Endothelial cell of hepatic sinusoid (primary cell): ENCODE results near the gene C6orf132.

ENCODE experiments used
- in situ Hi-C: cut with HindIII; loops from 2 replicates; pipeline ENCODE4 v1.10.0; 2017; ENCODE audit warnings: low sequenced_read_pairs

The C6orf132 gene

DNA sequence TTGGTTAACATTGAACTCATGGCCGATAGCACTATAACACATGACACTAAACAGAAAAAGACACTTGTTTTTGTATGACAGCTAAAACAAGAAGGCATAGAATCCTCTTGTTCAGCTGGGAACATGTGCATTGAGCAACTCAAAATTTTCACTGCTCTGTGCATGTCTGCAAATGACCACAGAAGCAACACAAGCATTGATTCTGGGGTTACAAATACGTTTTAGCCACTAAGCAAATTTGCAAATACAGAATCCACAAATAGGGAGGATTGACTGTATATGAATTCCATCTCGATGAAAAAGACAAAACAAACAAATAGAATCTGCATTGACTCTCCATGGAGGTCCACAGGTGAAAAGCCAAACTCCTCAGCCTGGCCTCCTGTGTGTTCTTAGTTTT is 31.7 kb downstream of the C6orf132 start:
- in situ Hi-C loops = no loop called here

DNA sequence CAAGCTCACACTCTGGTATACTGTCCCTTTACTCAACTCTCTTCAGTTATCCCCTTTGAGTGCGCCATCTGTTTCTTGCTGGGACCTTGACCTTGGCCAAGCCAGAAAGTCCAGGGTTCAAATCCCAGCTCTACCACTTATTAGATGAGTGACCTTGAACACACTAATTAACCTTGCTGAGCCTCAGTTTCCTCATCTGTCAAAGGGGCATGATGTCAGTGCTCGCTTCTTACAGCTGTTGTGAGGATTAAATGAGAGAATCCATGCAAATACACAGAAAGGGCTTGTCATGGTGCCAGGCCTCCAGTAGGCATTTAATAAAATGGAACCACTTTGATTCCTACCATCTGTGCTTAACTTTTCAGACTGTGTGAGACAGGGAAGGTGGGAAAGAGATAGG is 34.3 kb downstream of the C6orf132 start:
- in situ Hi-C loops = no loop called here

DNA sequence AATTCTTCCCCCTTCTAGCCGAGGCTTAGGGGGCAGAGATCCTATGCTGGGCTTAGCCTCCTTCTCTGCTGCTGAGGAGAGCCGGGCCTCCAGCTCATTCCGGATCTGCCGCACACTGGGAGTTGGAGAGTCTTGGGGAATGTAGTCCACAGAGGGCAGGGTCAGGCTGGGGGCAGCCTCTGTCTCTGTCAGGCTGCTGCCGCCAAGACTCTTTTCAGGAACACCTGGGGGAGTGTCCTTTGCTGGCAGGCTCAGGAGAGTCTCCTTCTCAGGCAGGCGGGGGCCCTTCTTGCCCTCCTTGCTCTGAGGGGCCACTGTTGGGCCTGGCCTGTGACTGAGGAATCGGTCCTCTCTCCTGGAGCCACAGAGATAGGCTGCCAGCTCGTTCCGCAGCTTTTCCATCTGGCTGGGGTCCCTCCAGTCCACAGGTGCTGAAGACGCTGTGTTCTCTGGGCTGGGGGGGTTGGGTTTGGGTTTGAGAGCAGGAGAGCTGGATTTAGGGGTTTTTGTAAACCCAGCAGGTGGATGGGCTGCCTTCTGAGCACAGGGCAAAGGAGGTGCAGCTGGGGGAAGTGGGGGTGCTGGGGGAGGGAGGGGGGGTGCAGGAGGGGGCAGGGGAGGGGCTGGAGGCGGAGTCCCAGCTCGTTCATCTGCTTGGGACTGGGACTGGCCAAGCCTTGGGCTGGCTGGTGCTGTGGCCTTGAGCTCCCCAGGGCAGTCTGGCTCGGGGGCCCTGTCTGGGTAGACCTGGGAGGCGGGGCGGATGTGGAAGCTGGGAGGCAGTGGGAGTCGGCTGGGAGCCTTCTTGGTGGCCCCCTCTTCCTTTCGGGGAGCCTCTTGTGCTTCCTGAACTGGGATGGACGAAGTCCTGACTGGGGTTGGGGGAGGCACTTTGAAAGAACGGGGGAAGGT is 36.1 kb downstream of the C6orf132 start:
- in situ Hi-C loops = no loop called here

DNA sequence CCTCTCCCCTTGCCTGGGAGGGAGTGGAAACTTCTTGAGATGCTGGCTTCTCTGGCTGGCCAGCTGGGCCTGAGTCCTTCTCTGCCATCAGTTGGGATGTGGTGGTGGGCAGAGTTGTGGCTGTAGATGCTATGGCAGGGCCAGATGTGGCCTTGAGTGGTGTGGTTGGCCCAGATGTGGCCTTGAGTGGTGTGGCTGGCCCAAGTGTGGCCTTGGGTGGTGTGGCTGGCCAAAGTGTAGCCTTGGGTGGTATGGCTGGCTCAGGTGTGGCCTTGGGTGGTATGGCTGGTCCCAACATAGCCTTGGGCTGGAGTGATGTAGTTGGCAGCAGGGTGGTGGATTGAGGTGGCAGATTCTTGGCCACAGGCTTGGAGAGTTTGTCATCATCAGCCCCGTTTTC is 36.7 kb downstream of the C6orf132 start:
- in situ Hi-C loops = no loop called here

DNA sequence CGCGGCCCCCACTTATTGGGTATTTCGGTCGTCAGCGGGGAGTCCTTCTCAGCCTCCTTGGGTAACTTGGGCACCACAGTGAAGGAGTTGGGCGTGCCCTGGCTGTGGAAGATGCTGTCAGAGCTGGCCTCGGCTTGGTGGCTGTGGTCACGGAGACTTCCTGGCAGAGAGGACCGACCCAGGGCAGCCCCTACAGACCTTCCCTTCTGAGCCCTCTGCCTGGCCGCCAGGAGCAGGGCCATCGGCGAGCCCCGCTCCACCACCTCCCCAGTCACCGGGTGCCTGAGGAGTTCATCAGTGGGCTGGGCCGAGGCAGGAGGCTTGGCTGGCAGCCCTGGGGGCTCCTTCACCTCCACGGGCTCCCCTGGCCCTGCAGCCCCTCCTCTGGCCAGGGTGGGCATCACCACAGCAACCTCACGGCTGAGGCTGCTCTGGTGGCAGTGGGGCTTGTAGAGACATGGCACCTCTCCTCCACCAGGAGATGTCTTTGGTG is 37.2 kb downstream of the C6orf132 start:
- in situ Hi-C loops = no loop called here

DNA sequence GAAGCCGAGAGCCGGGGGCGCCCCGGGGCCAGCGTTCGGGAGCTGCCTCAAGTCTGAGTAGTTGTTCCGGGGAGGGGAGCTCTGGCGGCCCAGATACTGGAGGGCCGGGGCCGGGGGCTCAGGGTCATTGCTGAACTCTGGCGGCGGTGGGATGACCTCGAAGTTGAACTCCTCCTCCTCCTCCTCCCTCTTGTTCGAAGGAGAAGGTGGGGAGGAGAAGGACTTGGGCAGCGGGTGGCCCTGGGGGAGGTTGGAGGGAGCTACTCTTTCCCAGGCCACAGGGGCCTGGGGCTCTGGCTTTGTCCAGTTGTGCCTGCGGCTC is 37.7 kb downstream of the C6orf132 start:
- in situ Hi-C loops = no loop called here

DNA sequence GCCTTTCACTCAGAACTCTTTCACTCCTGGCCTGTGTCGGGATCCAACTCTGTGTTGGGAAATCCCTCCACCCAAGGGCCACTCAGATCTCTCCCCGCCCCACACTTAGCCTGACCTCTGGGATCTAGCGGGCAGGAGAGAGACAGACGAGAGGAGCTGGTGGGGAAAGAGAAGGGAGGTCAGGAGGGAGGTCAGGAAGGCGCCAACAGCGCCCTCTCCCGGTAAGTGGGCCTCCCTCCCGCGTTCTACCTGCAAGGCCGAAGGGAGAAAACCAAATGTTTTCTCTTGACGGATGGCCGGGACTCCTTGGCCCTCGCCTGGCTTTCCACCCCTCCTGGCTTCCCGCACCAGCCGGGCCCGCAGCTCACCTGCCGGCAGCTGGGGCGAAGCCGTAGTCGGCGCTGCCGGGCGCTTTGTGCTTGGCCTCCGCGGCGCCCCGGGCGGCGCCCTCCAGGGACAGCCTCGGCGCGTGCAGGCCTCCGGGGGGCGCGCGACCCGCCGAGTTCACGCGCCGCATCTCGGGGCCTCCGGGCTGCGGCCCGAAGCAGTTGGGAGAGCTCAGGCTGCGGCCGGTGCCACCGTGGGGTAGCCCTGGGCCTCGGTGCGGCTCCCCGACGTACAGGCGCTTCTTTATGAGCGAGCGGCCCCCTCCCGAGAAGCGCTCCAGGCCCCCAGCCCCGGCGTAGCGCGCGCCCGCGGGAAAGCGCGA is 38.2 kb downstream of the C6orf132 start:
- in situ Hi-C loops = no loop called here

DNA sequence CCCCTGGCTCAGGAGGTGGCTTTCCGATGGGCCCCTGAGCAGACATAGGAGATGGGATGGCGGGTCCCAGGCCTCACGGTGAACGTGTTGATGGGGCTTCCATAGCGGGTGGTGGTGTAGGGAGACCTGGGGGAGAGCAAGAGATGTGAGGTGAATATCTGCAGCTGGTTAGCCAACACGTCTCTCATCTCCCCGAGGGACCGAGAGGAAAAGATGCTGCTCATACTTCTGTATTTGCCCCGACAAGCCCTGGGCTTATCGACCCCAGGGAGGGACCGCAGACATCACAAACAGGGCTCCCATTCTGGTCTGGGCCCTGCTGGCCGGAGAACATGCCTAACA is 38.7 kb downstream of the C6orf132 start:
- in situ Hi-C loops = no loop called here

DNA sequence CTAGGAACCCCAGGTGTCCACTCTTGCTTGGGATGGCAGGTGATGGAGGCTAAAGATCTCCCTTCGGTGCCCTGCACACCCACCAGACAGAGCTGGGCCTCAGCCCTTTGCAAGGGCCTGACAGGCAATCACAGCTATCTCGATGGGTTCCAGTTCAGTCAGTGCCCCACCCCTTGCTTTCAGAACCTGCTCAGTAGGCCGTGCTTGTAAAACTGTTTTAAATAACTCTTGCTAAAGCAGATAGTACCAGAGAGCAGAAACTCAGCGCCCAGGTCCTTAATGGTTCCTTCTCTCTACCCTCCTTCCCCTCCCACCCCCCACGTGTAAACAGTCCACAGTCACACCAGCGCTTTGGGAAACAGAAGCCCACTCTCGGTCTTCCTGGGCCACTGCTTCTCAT is 39.2 kb downstream of the C6orf132 start:
- in situ Hi-C loops = no loop called here

DNA sequence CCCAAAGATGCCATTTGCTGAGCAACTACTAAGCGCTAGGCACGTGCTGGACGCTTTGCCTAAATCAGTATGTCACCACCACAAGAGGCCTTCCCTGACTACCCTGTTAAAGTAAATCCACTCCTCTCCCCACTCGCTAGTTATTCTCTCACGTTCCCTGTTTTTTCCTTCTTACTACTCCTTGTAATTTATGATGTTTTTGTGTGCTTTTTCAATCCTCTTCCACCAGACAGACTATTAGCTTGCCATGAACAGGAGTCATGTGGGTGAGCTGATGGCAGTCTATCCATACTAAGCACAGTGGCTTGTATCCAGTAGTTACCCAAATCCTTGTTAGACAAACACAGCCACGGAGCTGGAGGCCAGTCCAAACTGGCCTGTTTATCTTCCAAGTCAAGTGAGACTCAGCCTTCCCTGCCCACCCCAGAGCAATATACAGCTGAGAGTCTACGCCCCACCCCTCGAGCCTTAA is 41.2 kb downstream of the C6orf132 start:
- in situ Hi-C loops = no loop called here

DNA sequence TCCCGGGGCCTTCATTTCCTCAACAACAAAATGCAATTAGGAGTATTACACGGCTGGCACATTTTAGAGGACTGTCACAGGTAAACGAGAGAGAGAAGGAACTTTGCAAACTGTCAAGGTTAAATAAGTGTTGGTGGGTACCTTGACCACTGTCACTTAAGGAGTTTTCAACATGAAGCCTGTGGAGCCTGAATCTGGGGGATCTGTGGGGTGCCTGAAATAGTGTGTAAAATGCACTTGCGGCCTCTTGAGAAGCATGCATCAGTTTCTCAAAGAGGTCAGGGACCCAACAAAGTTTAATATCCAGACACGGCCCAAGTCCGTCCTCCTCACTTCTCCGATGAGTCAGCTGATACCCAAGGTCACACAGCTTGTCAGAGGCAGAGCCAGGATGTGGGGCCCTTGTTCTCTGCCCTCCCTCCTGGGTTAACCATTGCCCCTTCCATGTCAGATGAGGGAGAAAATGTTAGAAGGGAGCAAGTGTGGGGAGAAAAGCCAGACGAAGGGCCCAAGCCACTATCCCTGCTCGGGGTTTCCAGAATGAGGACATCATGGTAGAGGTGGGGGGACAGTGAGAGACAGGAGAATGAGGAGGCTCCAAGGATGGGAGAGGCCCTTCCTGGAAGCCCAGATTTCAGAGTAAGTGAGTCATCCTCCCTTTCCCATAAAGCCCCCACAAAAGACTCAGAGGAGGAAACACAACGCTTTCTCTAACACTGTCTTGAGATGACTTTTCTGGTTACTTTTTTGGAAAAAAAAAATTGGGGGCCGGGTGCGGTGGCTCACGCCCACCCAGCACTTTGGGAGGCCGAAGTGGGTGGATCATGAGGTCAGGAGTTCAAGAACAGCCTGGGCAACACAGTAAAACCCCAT is 42.2 kb downstream of the C6orf132 start:
- in situ Hi-C loops = no loop called here

DNA sequence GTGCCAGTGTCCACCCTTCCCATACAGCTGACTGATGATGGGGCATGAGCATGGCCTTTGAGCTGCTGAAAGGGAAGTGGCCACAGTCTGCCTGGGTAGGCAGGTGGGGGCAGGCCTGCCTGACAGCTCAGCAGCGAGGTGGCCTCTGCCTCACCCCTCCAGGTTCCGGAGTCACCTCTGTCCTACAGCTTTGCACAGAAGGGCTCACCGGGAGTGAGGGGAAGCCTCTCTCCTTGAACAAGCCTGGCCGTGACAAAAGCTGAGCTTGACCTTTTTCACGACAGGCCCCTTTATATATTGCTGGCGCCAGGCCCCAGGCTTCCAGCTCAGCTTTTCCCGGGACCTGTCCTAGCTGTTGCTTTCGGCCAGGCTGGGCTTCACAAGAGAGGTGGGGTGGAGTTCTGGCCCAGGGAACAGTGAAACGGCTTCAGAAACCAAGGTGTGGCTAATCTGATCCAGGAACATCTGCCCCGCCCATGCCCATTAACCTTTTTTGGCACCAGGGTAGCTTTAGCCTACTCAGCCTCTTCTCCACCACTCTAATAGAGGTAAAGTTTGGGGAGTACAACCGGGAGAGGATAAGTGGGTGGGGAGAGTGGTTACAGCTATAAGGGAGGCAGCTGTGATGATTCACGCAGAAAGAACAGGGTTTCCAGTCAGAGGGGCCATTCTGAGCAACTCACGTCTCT is 42.9 kb downstream of the C6orf132 start:
- in situ Hi-C loops = no loop called here

DNA sequence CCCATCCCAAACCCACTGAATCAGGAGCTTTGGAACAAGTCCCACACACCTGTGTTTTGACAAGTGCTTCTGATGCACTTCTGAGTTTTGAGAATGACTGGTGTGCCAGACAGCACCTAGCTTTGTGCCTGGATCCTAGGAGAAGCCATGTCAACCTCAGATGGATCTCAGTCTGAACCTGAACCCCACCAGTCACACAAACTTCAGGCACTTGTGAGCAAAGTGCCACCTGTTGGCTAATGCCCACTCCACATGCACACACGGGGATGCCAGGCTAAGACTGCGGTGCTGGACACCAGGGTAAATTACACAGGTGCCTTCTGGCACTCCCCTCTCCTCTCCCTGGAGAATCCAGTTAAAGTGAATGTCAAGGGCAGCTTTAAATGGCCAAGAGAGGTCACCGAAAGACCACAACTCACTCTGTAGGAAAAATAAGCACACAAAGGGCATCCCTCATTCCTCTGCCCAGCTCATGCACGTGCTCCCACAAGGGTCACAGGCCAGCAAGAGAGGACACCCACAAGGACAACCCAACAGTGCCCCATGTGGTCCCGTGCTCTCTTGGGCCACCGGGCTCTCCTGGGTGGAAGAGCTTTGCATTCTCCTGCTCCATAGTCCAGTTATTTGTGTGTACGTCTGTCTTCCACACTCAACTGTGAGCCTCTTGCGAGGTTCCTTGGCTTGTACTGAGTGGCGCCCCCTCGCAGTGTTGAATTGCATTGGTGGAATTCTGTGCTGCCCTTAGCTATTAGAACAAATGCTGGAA is 46.5 kb downstream of the C6orf132 start:
- in situ Hi-C loops = no loop called here

DNA sequence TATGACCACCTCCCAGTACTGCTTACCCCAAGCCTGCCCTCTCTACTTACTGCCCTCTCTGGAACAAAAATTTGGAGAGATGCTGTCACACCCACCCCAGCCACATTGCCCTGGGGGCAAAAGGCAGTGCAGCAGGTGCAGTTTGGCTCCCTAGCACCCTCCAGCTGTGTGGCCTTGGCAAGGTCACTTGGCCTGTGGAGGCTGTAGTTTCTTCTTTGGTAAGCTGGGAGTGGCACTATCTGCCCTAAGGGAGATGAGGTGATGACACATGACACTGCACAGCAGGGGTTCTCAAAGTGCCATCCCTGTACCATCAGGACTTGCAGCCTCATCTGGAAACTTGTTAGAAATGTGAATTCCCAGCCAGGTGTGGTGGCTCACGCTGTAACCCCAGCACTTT is 47.3 kb downstream of the C6orf132 start:
- in situ Hi-C loops = no loop called here

DNA sequence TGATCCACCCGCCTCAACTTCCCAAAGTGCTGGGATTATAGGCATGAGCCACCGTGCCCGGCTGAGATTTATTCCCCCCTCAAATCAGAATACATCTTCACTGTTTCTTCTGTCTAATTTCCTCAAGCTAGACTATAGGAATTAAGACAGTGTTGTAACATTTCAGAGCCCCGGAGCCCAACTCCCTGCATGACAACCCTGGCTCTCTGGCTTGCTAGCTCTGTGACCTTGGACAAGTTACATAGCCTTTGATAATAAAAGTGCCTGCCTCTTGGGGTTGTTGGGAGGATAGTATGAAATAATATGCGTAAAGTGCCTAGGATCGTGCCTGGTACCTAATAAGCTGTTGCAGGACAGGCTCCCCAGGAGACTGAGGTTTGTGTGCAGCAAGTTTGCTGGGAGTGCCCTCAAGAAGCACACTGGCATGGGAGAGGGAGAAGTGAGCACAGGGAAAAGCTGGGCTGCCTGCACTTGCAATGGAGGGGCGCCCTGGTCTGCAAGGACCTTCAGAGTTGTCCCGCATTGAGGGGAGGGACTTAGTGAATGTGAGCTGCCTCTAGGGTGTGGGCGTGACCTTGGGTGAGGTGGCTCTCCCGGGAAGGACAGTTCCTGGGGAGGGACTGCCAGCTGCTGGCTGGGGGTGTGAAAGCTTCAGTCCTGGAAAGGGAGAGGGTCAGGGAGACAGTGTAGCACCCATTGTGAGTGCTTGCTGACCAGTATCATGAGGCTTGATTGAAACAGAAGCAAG is 48.7 kb downstream of the C6orf132 start:
- in situ Hi-C loops = no loop called here

DNA sequence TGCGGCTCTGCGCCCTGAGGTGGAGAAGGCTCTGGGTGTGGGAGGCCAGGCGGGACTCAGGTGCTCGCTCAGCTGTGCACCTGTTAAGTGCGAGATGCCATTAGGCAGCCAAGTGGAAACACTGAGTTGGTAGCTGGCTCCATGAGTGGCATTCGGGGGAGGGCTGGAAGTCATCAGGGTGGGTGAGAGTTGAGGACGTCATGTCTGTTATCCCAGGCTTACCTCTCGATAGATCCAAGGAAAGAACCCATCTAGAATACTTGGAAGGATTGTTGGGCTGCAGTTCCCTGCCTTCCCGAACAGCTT is 50.7 kb downstream of the C6orf132 start:
- in situ Hi-C loops = no loop called here

DNA sequence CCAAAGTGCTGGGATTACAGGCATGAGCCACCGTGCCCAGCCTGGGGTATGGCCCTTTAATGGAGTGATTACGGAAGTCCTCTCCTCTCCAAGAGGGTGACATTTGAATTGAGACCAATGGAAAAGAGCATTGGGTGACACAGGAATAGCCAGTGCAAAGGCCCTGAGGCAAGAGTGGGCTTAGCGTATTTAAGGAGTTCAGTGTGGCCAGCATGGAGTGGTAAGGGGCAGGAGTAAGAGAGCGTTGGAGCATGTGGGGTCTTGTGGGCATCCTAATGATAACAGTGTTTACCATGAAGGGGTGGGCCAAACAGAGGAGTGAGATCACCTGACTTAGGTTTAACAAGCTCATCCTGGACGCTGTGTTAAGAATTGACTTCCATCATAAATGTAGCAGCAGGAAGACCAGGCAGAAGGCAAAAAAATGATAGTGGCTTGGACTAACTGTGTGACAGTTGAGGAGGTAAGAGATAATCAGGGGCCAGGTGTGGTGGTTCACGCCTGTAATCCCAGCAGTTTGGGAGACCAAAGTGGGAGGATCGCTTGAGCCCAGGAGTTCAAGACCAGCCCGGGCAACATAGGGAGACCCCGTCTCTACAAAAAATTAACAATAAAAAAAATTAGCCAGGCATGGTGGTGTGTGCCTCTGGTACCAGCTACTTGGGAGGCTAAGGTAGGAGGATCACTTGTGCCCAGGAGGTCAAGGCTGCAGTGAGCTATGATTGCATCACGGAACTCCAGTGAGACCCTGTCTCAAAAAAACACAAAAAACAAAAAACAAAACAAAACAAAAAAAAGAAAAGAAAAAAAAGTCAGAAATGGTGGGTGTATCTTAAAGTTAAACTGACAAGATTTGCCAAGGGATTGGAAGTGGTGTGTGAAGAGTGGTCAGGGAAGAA is 51.4 kb downstream of the C6orf132 start:
- in situ Hi-C loops = no loop called here

DNA sequence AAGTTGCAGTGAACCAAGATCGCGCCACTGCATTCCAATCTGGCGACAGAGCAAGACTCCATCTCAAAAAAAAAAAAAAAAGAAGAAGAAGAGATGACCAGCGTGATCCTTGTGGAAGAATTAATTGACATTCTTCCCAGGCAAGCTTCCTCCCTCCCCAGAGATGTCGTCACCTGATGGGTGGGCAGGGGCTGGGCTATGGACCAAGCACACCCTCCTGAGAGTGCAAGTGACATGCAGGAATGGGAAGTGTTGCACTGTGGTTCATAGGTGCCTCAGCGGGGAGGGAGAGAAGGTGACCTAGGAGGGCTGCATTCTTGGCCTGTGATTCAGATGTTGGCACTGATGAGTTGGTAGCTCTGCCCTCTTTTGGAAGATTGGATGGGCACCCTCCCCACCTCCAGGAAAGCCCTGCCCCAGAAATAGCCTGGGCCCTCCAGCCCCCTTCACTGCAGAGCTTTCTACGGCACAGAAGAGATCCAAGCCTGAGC is 54.3 kb downstream of the C6orf132 start:
- in situ Hi-C loops = loop anchor here (5.0 kb wide), 1 partner anchor 84 kb away; the partner anchor contains the start of gene GUCA1A
